ENCODE measurements around the gene PNKD. TPM values are rescaled to one million over a fixed set of nuclear protein-coding genes. Genes with fewer than 3 reads are reported as not detected.

Gene PNKD
- total and polyA plus RNA-seq, 2 experiments from 2014 or later: 28.2 to 83.3 TPM

- ATAC-seq (no peak), DNase-seq (ENCODE audit: low spot score) (no peak)
- Histone ChIP-seq H3K27ac (ENCODE audit: low read depth) (no peak overlapping the region), H3K9me2 (ENCODE audit: insufficient read depth) (no peaks in the 10 kb centered on the region), H3K36me3 (ENCODE audit: insufficient read depth) (no peaks in the 10 kb centered on the region), H4K20me1 (replicated peaks; ENCODE audit: insufficient read depth) (no peaks in the 10 kb centered on the region), H2AFZ (no peak overlapping the region), H3K4me2 (no peak overlapping the region), H3F3A (replicated peaks; ENCODE audit: low read depth) (0 out of 2 replicates have a peak, but pooled peaks cover 2% of the 10 kb centered on the region), H3K79me2 (replicated peaks; ENCODE audit: insufficient read depth) (no peaks in the 10 kb centered on the region), H3K27me3 (ENCODE audit: insufficient read depth) (no peaks in the 10 kb centered on the region), H3K4me3 (no peak overlapping the region), H3K4me1 (ENCODE audit: insufficient read depth) (peaks cover 5% of the 10 kb centered on the region; the same call in 1 of the 2 replicates)
- no peaks in the 10 kb centered on the region for H3K27me3 Mint-ChIP-seq (ENCODE audit: insufficient read depth, low read depth, poor library complexity)
- H3K4me3 Mint-ChIP-seq: no peak overlapping the region
- no peak overlapping the region for H3K27ac Mint-ChIP-seq
- TF ChIP-seq STAT1 (IDR thresholded peaks at IDR 0.05; ENCODE audit: unreplicated experiment) (no peak), ZNF462 (CRISPR knock-in tag; IDR thresholded peaks at IDR 0.05) (no peak), ETS1 (IDR thresholded peaks at IDR 0.05) (no peak), EZH2 (IDR thresholded peaks at IDR 0.05; ENCODE audit: low read depth, unreplicated experiment) (no peak), NANOG (IDR thresholded peaks at IDR 0.05; ENCODE audit: borderline replicate concordance) (no peak)
- TF ChIP-seq, protein P1, sequence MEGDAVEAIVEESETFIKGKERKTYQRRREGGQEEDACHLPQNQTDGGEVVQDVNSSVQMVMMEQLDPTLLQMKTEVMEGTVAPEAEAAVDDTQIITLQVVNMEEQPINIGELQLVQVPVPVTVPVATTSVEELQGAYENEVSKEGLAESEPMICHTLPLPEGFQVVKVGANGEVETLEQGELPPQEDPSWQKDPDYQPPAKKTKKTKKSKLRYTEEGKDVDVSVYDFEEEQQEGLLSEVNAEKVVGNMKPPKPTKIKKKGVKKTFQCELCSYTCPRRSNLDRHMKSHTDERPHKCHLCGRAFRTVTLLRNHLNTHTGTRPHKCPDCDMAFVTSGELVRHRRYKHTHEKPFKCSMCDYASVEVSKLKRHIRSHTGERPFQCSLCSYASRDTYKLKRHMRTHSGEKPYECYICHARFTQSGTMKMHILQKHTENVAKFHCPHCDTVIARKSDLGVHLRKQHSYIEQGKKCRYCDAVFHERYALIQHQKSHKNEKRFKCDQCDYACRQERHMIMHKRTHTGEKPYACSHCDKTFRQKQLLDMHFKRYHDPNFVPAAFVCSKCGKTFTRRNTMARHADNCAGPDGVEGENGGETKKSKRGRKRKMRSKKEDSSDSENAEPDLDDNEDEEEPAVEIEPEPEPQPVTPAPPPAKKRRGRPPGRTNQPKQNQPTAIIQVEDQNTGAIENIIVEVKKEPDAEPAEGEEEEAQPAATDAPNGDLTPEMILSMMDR (conservative IDR thresholded peaks at IDR 0.05; ENCODE audit: low read depth in 2 of 2): no peak
- TF ChIP-seq, protein P2, sequence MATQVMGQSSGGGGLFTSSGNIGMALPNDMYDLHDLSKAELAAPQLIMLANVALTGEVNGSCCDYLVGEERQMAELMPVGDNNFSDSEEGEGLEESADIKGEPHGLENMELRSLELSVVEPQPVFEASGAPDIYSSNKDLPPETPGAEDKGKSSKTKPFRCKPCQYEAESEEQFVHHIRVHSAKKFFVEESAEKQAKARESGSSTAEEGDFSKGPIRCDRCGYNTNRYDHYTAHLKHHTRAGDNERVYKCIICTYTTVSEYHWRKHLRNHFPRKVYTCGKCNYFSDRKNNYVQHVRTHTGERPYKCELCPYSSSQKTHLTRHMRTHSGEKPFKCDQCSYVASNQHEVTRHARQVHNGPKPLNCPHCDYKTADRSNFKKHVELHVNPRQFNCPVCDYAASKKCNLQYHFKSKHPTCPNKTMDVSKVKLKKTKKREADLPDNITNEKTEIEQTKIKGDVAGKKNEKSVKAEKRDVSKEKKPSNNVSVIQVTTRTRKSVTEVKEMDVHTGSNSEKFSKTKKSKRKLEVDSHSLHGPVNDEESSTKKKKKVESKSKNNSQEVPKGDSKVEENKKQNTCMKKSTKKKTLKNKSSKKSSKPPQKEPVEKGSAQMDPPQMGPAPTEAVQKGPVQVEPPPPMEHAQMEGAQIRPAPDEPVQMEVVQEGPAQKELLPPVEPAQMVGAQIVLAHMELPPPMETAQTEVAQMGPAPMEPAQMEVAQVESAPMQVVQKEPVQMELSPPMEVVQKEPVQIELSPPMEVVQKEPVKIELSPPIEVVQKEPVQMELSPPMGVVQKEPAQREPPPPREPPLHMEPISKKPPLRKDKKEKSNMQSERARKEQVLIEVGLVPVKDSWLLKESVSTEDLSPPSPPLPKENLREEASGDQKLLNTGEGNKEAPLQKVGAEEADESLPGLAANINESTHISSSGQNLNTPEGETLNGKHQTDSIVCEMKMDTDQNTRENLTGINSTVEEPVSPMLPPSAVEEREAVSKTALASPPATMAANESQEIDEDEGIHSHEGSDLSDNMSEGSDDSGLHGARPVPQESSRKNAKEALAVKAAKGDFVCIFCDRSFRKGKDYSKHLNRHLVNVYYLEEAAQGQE (IDR thresholded peaks at IDR 0.05; ENCODE audit: unreplicated experiment): no peak
- H3K9me3 Mint-ChIP-seq: peaks cover 9% of the 10 kb centered on the region
- peaks cover 9% of the 10 kb centered on the region for H3K4me1 Mint-ChIP-seq
- H3K36me3 Mint-ChIP-seq (ENCODE audit: low read depth): peaks cover 4% of the 10 kb centered on the region; the same call in 2 of the 3 replicates
Measured at GRCh38 chr2:218344755-218345417, 74.6 kb downstream of the PNKD start.
